ENCODE measurements around the gene LLCFC1.

GRCh38 chr7:142896741-142897379 is 42.4 kb upstream of the LLCFC1 start:
- TF ChIP-seq YY1 (IDR thresholded peaks at IDR 0.05; ENCODE audit: insufficient read depth, insufficient read length) (no peak), SUZ12 (IDR thresholded peaks at IDR 0.05; ENCODE audit: extremely low read depth, insufficient read depth, insufficient read length) (no peak)
